CD4-positive, alpha-beta T cell (primary cell): Measurements from ENCODE around the gene UQCRC2. TPM values are rescaled to one million over a fixed set of nuclear protein-coding genes. Genes with fewer than 3 reads are reported as not detected.

Source experiments
- ATAC-seq: fragments of 200-7000 bp; cut with Tn5 transposase; one replicate; pipeline ENCODE4 v1.10.0; 2022; ENCODE audit warnings: mild to moderate bottlenecking; ENCODE audit not compliant: poor library complexity
- CTCF ChIA-PET: fragments of 350-600 bp; sonication (Branson Sonifier 250); formaldehyde crosslinking; loops from one replicate; lab custom pipeline; 2021; ENCODE audit warnings: antibody characterized with exemption, inconsistent platforms; lab: Charles Lee
- POLR2A ChIA-PET: fragments of 350-600 bp; sonication (Branson Sonifier 250); formaldehyde crosslinking; loops from one replicate; lab custom pipeline; 2021; ENCODE audit warnings: antibody characterized with exemption, inconsistent platforms; lab: Charles Lee
- DNase-seq, 14 experiments: peaks; one replicate each; pipeline ENCODE4 v3.0.0-alpha.2; 2013 to 2020; ENCODE audit warnings: mixed read lengths in 2 of 14
- H3K27ac ChIP-seq, 2 donors: one replicate each; pipeline versions ENCODE4 v1.5.1 to v1.7.0; 2013; ENCODE audit warnings: low read length in 2 of 2, low read depth in 1 of 2, mild to moderate bottlenecking in 1 of 2
- H3K27me3 ChIP-seq, 2 experiments: 1 replicate in 1 of 2; 2 replicates in 1 of 2; pipeline versions ENCODE4 v1.6.1 to v1.7.0; 2013; ENCODE audit warnings: low read length in 2 of 2, control low read depth in 1 of 2, mild to moderate bottlenecking in 1 of 2, moderate library complexity in 1 of 2; ENCODE audit not compliant: insufficient read depth in 2 of 2, control insufficient read depth in 1 of 2
- H3K36me3 ChIP-seq: one replicate; pipeline ENCODE4 v1.6.1; 2013; ENCODE audit warnings: low read length, control low read depth; ENCODE audit not compliant: insufficient read depth
- H3K4me1 ChIP-seq: one replicate; pipeline ENCODE4 v1.6.1; 2013; ENCODE audit warnings: low read length, control low read depth; ENCODE audit not compliant: insufficient read depth
- H3K4me3 ChIP-seq: one replicate; pipeline ENCODE4 v1.5.1; 2013; ENCODE audit warnings: mild to moderate bottlenecking, low read length, moderate library complexity
- H3K9me3 ChIP-seq, 2 experiments: 1 replicate in 1 of 2; 2 replicates in 1 of 2; pipeline versions ENCODE4 v1.6.1 to v1.7.0; 2013; ENCODE audit warnings: low read length in 2 of 2, mild to moderate bottlenecking in 2 of 2, control low read depth in 1 of 2, moderate library complexity in 1 of 2; ENCODE audit not compliant: control insufficient read depth in 1 of 2, insufficient read depth in 1 of 2
- H3K27ac Mint-ChIP-seq: one replicate; pipeline ENCODE4 v1.8.0; 2020; ENCODE audit warnings: mixed read lengths
- H3K27me3 Mint-ChIP-seq: one replicate; pipeline ENCODE4 v1.8.0; 2021; ENCODE audit warnings: mixed read lengths
- H3K36me3 Mint-ChIP-seq: one replicate; pipeline ENCODE4 v1.8.0; 2021; ENCODE audit warnings: low read depth, mixed read lengths
- H3K4me1 Mint-ChIP-seq: one replicate; pipeline ENCODE4 v1.8.0; 2021; ENCODE audit warnings: low read depth, mixed read lengths
- H3K4me3 Mint-ChIP-seq: one replicate; pipeline ENCODE4 v1.8.0; 2020; ENCODE audit warnings: mild to moderate bottlenecking, mixed read lengths
- H3K9me3 Mint-ChIP-seq: one replicate; pipeline ENCODE4 v1.8.0; 2020; ENCODE audit warnings: mixed read lengths
- CTCF ChIP-seq: fragments of 200-600 bp; IDR thresholded peaks from one replicate; pipeline ENCODE4 v1.8.0; 2022; ENCODE audit warnings: antibody characterized with exemption, mild to moderate bottlenecking
- intact Hi-C, 2 experiments: fragments of 100-400 bp; cut with DNase I in 1 of 2; cut with micrococcal nuclease in 1 of 2; formaldehyde crosslinking; loops; one replicate each; pipeline versions ENCODE4 v1.15.1 to v1.9.0; 2023 to 2025; cut with DNase I, micrococcal nuclease
- total RNA-seq, 174 experiments: library from RNA in 2 of 174; stranded (reverse) in 2 of 174; gene quantifications; one replicate each; pipeline ENCODE4 v1.2.3 and lab custom pipeline; 2021 to 2026

UQCRC2 gene
- total RNA-seq, 2 experiments from 2014 or later: 142 to 146 TPM

- TF ChIP-seq CTCF: no peak
- Mint-ChIP-seq H3K9me3 (no peaks in the 10 kb centered on the region), H3K4me3 (peak overlapping the region; percentile 59), H3K27ac (peak overlapping the region; percentile 79), H3K27me3 (no peaks in the 10 kb centered on the region), H3K4me1 (peaks cover 37% of the 10 kb centered on the region), H3K36me3 (peaks cover 11% of the 10 kb centered on the region)
- no peaks in the 10 kb centered on the region for H3K27me3 ChIP-seq
- ChIA-PET POLR2A (no interaction called here), CTCF (no interaction called here)
- H3K4me1 ChIP-seq: peaks cover 27% of the 10 kb centered on the region
- DNase-seq: peak in 2 of 14 experiments; percentile 24 to 42
- no peak overlapping the region for H3K4me3 ChIP-seq
- no peaks in the 10 kb centered on the region for H3K9me3 ChIP-seq
- H3K36me3 ChIP-seq: peaks cover 9% of the 10 kb centered on the region
- ATAC-seq: peak; percentile 74
- no peak overlapping the region for H3K27ac ChIP-seq
- intact Hi-C loops: loop anchor here in 1 of 2 experiments (5.0 kb wide), 1 partner anchor 290 kb away; no protein-coding TSS in a partner anchor
Observed at GRCh38 chr16:21946889-21947635, 6.1 kb upstream of the UQCRC2 start.

DNA sequence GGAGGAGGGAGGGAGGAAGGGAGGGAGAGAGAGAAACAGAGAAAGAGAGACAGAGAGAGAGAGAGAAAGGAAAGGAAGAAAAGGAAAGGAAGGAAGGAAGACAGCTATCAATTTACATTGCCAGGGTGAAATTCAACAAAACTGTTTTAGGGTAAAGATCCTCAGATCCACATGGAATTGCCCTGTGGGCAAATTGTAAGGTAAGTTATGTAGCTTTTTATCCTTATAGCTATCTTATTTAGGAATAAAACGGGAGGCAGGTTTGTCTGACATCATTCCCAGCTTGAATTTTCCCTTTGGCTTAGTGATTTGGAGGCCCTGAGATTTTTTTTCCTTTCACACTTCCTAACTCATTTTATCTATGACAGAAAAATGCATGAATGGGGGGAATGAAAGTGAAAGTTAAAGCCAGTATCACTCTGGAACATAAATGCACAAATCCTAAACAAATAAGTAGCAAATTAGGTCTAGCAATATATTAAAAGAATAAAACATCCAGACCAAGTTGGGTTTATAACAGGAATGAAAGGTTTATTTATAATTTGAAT is 3.4 kb upstream of the UQCRC2 start:
- no peak for TF ChIP-seq CTCF
- peak overlapping the region; percentile 76 for H3K27ac Mint-ChIP-seq
- peaks cover 26% of the 10 kb centered on the region for H3K36me3 Mint-ChIP-seq
- H3K36me3 ChIP-seq: no peaks in the 10 kb centered on the region
- no peaks in the 10 kb centered on the region for H3K27me3 Mint-ChIP-seq
- H3K4me1 ChIP-seq: peaks cover 45% of the 10 kb centered on the region
- H3K4me3 ChIP-seq: no peak overlapping the region
- H3K27me3 ChIP-seq: no peaks in the 10 kb centered on the region
- H3K4me1 Mint-ChIP-seq: peaks cover 60% of the 10 kb centered on the region
- no peak overlapping the region for H3K4me3 Mint-ChIP-seq
- no peak for DNase-seq
- CTCF ChIA-PET: no interaction called here
- no peaks in the 10 kb centered on the region for H3K9me3 Mint-ChIP-seq
- H3K27ac ChIP-seq: peak overlapping the region in 1 of 2 donors; percentile 6
- intact Hi-C loops: loop anchor here (1.0 to 10.0 kb wide), 6 partner anchors 127 to 1605 kb away; partner anchors contain the start of genes EARS2 (in 1 of the 2) and UBFD1 (in 1 of the 2)
- ATAC-seq: no peak
- no peaks in the 10 kb centered on the region for H3K9me3 ChIP-seq
- POLR2A ChIA-PET: interaction anchor here (0.8 kb wide), 1 partner anchor 11 kb away, joined by 4 read pairs; no protein-coding TSS in a partner anchor

DNA sequence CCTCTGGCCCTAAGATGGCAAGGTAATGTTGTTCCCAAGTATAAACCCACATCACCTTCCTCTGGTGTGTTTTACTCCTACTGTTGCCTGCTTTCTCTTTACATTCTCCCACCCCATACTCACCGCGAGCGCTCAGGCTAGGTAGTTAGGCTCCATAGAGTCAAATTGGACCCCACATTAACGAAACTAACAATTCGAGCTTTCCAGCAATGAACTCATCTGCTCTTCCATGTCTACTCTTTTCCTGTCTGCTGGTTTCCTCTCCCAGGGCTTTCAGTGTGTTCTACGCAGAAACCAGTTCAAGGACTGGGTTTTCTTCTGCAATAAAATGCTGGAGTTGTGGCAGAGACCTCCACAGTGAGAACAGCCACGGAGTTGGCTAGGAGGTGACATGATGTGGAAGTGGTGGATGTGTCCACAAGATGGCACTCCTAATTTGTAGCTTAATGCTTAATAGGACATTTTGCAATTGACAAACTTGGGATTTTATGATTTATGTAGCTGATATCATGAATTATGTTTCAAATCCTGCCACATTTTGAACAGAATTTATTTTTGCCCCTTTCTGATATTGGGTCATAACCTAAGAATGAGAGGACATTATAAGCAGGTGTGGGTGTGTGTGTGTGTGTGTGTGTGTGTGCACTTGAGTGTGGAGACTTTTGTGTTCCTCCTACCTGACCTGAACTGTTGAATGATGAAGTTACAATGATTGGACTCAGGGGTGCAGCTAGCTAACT is 2.2 kb upstream of the UQCRC2 start:
- Histone ChIP-seq H3K27me3 (no peaks in the 10 kb centered on the region), H3K27ac (no peak overlapping the region), H3K4me1 (peaks cover 52% of the 10 kb centered on the region), H3K9me3 (no peaks in the 10 kb centered on the region), H3K36me3 (no peaks in the 10 kb centered on the region), H3K4me3 (no peak overlapping the region)
- Mint-ChIP-seq H3K9me3 (no peaks in the 10 kb centered on the region), H3K27me3 (no peaks in the 10 kb centered on the region), H3K4me1 (peaks cover 66% of the 10 kb centered on the region), H3K4me3 (peak overlapping the region; percentile 84), H3K36me3 (peaks cover 32% of the 10 kb centered on the region), H3K27ac (peak overlapping the region; percentile 76)
- DNase-seq (peak in 7 of 14 experiments; percentile 8 to 66 (median 24)), ATAC-seq (no peak)
- peak; percentile 37 for TF ChIP-seq CTCF
- intact Hi-C loops: loop anchor here (1.0 to 10.0 kb wide), 5 partner anchors 126 to 1604 kb away; partner anchors contain the start of genes EARS2 (in 1 of the 2) and UBFD1 (in 1 of the 2)
- ChIA-PET POLR2A (interaction anchor here (0.9 kb wide), 1 partner anchor 9 kb away, joined by 3 read pairs; no protein-coding TSS in a partner anchor), CTCF (interaction anchor here (0.6 to 1.3 kb wide), 7 partner anchors 9 to 347 kb away, joined by 3 to 7 read pairs (median 4); no protein-coding TSS in a partner anchor)
